ENCODE results near the gene SPDYE2B.
"Not testable (repeated sequence)": the region's sequence is repeated elsewhere in the genome, so short reads cannot be mapped to it uniquely, and the experiment has no call there.

SPDYE2B gene

GRCh38 chr7:102697642-102698512 is 47.8 kb downstream of the SPDYE2B start:
- FAIRE-seq: peak; percentile 89
- not testable (repeated sequence) for DNase-seq (ENCODE audit: insufficient read length, low spot score)

GRCh38 chr7:102698962-102699750 is 49.0 kb downstream of the SPDYE2B start:
- not testable (repeated sequence) for DNase-seq (ENCODE audit: insufficient read length, low spot score)
- peak; percentile 33 for FAIRE-seq

Measured in H54 (cell line).